Osteoblast (primary cell): Measurements from ENCODE around the gene STRN4. TPM values are rescaled to one million over a fixed set of nuclear protein-coding genes. Genes with fewer than 3 reads are reported as not detected.

ENCODE experiments used
- DNase-seq: peaks from one replicate; pipeline ENCODE4 v3.0.0; 2011; ENCODE audit warnings: low spot score, mixed read lengths; ENCODE audit not compliant: insufficient read length; ENCODE audit errors: missing footprints
- H2AFZ ChIP-seq: 2 replicates; pipeline ENCODE4 v1.6.0; 2011; ENCODE audit warnings: mild to moderate bottlenecking, low read length
- H3K27ac ChIP-seq: 2 replicates; pipeline ENCODE4 v1.5.1; 2011; ENCODE audit warnings: mild to moderate bottlenecking, low read depth, low read length, moderate library complexity
- H3K27me3 ChIP-seq: 2 replicates; pipeline ENCODE4 v1.6.0; 2012; ENCODE audit warnings: mild to moderate bottlenecking, control low read depth, inconsistent platforms, low read length, moderate library complexity; ENCODE audit not compliant: insufficient read depth
- H3K36me3 ChIP-seq: 2 replicates; pipeline ENCODE4 v1.5.1; 2011; ENCODE audit warnings: mild to moderate bottlenecking, low read length, control low read depth, moderate library complexity; ENCODE audit not compliant: insufficient read depth
- H3K4me1 ChIP-seq: 2 replicates; pipeline ENCODE4 v1.5.1; 2011; ENCODE audit warnings: mild to moderate bottlenecking, low read length, control low read depth, moderate library complexity; ENCODE audit not compliant: insufficient read depth
- H3K4me2 ChIP-seq: 2 replicates; pipeline ENCODE4 v1.6.0; 2011; ENCODE audit warnings: mild to moderate bottlenecking, low read length; ENCODE audit not compliant: insufficient read depth
- H3K4me3 ChIP-seq: fragments of 200-600 bp; sonication (generic); 3 replicates; pipeline ENCODE4 v1.5.1; 2012; ENCODE audit warnings: mild to moderate bottlenecking, low read length, inconsistent platforms; ENCODE audit not compliant: insufficient read depth
- H3K79me2 ChIP-seq: 2 replicates; pipeline ENCODE4 v1.6.0; 2012; ENCODE audit warnings: mild to moderate bottlenecking, low read length, control low read depth, inconsistent platforms; ENCODE audit not compliant: insufficient read depth
- H3K9me3 ChIP-seq: 2 replicates; pipeline ENCODE4 v1.5.1; 2011; ENCODE audit warnings: low read depth, low read length, control low read depth
- H4K20me1 ChIP-seq: 2 replicates; pipeline ENCODE4 v1.6.0; 2012; ENCODE audit warnings: mild to moderate bottlenecking, low read length, control low read depth; ENCODE audit not compliant: insufficient read depth
- CTCF ChIP-seq: IDR thresholded peaks from 2 replicates; pipeline ENCODE4 v1.5.1; 2011; ENCODE audit warnings: mild to moderate bottlenecking, low read depth, low read length, moderate library complexity; ENCODE audit errors: extremely low read depth
- total RNA-seq: library from RNA; depleted of rRNA; stranded (reverse); fragments of >200 nt; gene quantifications from 2 replicates; pipeline ENCODE4 v1.2.3, GENCODE V29; 2012

STRN4 gene
- total RNA-seq, 1 donor = 56.5 TPM

DNA sequence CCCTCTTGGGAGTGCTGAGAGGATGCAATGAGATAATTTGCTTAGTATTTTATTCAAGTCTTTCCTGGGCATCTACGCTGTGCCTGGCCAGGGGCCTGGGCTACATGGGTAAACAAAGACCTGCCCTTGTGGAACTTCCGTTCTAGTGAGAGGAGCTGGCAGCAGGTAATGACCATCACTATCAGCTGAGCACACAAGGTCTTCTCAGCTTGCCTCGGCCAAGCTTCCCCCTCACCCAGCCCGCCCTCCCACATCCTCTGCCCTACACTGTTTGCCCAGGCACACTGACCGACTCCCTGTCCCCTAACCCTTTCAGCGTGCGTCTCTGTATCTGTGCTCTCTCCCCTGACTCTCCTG is 9.0 kb downstream of the STRN4 start:
- Histone ChIP-seq H3K27me3 (no peaks in the 10 kb centered on the region), H3K4me1 (peaks cover 14% of the 10 kb centered on the region), H4K20me1 (peaks cover 62% of the 10 kb centered on the region), H3K4me2 (no peak overlapping the region), H3K27ac (peak overlapping the region; percentile 1), H3K9me3 (no peaks in the 10 kb centered on the region), H3K79me2 (peaks cover 83% of the 10 kb centered on the region), H2AFZ (no peak overlapping the region), H3K4me3 (no peak overlapping the region), H3K36me3 (peaks cover 53% of the 10 kb centered on the region)
- no peak for DNase-seq
- no peak for TF ChIP-seq CTCF

GRCh38 chr19:46736531-46737297 is 9.5 kb downstream of the STRN4 start:
- Histone ChIP-seq H3K36me3 (peaks cover 47% of the 10 kb centered on the region), H3K4me2 (no peak overlapping the region), H3K9me3 (no peaks in the 10 kb centered on the region), H3K27me3 (no peaks in the 10 kb centered on the region), H2AFZ (no peak overlapping the region), H3K27ac (peak overlapping the region; percentile 1), H3K79me2 (peaks cover 83% of the 10 kb centered on the region), H3K4me3 (no peak overlapping the region), H3K4me1 (peaks cover 20% of the 10 kb centered on the region), H4K20me1 (peaks cover 62% of the 10 kb centered on the region)
- TF ChIP-seq CTCF = no peak
- no peak for DNase-seq

GRCh38 chr19:46733690-46734292 is 12.5 kb downstream of the STRN4 start:
- Histone ChIP-seq H3K4me1 (peaks cover 32% of the 10 kb centered on the region), H2AFZ (no peak overlapping the region), H3K4me2 (no peak overlapping the region), H3K36me3 (peaks cover 63% of the 10 kb centered on the region), H3K4me3 (no peak overlapping the region), H3K27me3 (no peaks in the 10 kb centered on the region), H4K20me1 (peaks cover 64% of the 10 kb centered on the region), H3K9me3 (no peaks in the 10 kb centered on the region), H3K79me2 (peaks cover 80% of the 10 kb centered on the region), H3K27ac (peak overlapping the region; percentile 10)
- DNase-seq = no peak
- no peak for TF ChIP-seq CTCF

- Histone ChIP-seq H3K36me3 (peaks cover 63% of the 10 kb centered on the region), H3K4me1 (peaks cover 32% of the 10 kb centered on the region), H2AFZ (no peak overlapping the region), H3K27ac (peak overlapping the region; percentile 10), H3K4me2 (no peak overlapping the region), H3K9me3 (no peaks in the 10 kb centered on the region), H3K79me2 (peaks cover 79% of the 10 kb centered on the region), H3K27me3 (no peaks in the 10 kb centered on the region), H4K20me1 (peaks cover 63% of the 10 kb centered on the region), H3K4me3 (no peak overlapping the region)
- no peak for TF ChIP-seq CTCF
- DNase-seq = peak; percentile 96
Observed at GRCh38 chr19:46732966-46733689, 13.1 kb downstream of the STRN4 start.
